HepG2 (cell line): Measurements from ENCODE around the gene SMOC1.

Experiments
- NFE2L2 ChIP-seq: fragments of 150-350 bp; IDR thresholded peaks from 2 replicates; pipeline ENCODE4 v1.6.1; 2014; ENCODE audit warnings: low read length
- POLR2AphosphoS5 ChIP-seq: IDR thresholded peaks from 2 replicates; pipeline ENCODE4 v1.6.1; 2012; ENCODE audit warnings: low read depth, low read length
- SIN3A ChIP-seq: IDR thresholded peaks from 2 replicates; pipeline ENCODE4 v1.6.1; 2011; ENCODE audit warnings: low read depth, mild to moderate bottlenecking, control low read depth, low read length, borderline replicate concordance
- SMARCC2 ChIP-seq: fragments of 450-650 bp; IDR thresholded peaks from 2 replicates; pipeline ENCODE4 v1.6.1; 2017; ENCODE audit warnings: antibody characterized with exemption, mild to moderate bottlenecking
- TAF15 ChIP-seq: fragments of 200-400 bp; formaldehyde crosslinking; IDR thresholded peaks from one replicate; pipeline ENCODE4 v1.6.1; 2018; ENCODE audit warnings: mild to moderate bottlenecking, low read depth, low read length; ENCODE audit not compliant: poor library complexity, severe bottlenecking
- ZBTB42 ChIP-seq: sonication (generic); formaldehyde crosslinking; IDR thresholded peaks from 2 replicates; pipeline ENCODE4 v1.5.0; 2020; ENCODE audit warnings: mild to moderate bottlenecking, missing genetic modification reagents
- ZFX ChIP-seq: sonication (generic); formaldehyde crosslinking; IDR thresholded peaks from 2 replicates; pipeline ENCODE4 v1.4.0; 2020; ENCODE audit warnings: mild to moderate bottlenecking, low read depth, missing genetic modification reagents, moderate library complexity
- ZNF432 ChIP-seq: sonication (generic); formaldehyde crosslinking; IDR thresholded peaks from 2 replicates; pipeline ENCODE4 v1.5.0; 2020; ENCODE audit warnings: missing genetic modification reagents, mild to moderate bottlenecking, borderline replicate concordance
- TF ChIP-seq, protein P1 (sequence below): sonication (generic); formaldehyde crosslinking; IDR thresholded peaks from 2 replicates; pipeline ENCODE4 v1.5.0; 2020; ENCODE audit warnings: mild to moderate bottlenecking, missing genetic modification reagents, moderate library complexity
- TF ChIP-seq, protein P2 (sequence below): sonication (generic); formaldehyde crosslinking; IDR thresholded peaks from 2 replicates; pipeline ENCODE4 v1.8.0; 2022; ENCODE audit warnings: missing genetic modification reagents, mild to moderate bottlenecking, moderate library complexity, borderline replicate concordance

DNA sequence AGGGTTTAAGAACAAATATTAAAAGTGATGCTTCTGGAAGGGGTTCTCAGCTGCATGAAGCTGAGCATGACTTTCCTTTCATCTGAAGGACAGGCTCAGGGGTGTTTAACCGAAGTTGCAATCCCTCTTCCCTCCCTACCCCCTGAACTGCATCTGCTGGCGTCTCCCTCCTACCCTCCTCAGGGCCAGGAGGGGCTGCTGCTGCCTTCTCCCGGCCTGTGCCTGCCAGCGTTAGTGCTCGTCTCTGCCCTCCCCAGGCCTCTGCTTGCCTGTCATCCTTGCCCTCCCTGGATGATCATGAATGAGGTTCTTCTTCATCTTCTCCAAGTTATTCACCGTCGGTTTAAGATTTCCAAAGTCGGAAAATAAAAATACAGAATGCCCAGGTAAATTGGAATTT, 12.2 kb downstream of the SMOC1 start:
- TF ChIP-seq POLR2AphosphoS5: no peak
- TF ChIP-seq SMARCC2: no peak
- no peak for TF ChIP-seq ZNF432
- TF ChIP-seq, protein P1, sequence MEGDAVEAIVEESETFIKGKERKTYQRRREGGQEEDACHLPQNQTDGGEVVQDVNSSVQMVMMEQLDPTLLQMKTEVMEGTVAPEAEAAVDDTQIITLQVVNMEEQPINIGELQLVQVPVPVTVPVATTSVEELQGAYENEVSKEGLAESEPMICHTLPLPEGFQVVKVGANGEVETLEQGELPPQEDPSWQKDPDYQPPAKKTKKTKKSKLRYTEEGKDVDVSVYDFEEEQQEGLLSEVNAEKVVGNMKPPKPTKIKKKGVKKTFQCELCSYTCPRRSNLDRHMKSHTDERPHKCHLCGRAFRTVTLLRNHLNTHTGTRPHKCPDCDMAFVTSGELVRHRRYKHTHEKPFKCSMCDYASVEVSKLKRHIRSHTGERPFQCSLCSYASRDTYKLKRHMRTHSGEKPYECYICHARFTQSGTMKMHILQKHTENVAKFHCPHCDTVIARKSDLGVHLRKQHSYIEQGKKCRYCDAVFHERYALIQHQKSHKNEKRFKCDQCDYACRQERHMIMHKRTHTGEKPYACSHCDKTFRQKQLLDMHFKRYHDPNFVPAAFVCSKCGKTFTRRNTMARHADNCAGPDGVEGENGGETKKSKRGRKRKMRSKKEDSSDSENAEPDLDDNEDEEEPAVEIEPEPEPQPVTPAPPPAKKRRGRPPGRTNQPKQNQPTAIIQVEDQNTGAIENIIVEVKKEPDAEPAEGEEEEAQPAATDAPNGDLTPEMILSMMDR: 0 out of 2 replicates have a peak, but pooled peaks have one; percentile 9
- no peak for TF ChIP-seq ZBTB42 (CRISPR knock-in tag)
- TF ChIP-seq ZFX (CRISPR knock-in tag): no peak
- TF ChIP-seq NFE2L2: no peak
- no peak for TF ChIP-seq TAF15
- no peak for TF ChIP-seq SIN3A
- TF ChIP-seq, protein P2, sequence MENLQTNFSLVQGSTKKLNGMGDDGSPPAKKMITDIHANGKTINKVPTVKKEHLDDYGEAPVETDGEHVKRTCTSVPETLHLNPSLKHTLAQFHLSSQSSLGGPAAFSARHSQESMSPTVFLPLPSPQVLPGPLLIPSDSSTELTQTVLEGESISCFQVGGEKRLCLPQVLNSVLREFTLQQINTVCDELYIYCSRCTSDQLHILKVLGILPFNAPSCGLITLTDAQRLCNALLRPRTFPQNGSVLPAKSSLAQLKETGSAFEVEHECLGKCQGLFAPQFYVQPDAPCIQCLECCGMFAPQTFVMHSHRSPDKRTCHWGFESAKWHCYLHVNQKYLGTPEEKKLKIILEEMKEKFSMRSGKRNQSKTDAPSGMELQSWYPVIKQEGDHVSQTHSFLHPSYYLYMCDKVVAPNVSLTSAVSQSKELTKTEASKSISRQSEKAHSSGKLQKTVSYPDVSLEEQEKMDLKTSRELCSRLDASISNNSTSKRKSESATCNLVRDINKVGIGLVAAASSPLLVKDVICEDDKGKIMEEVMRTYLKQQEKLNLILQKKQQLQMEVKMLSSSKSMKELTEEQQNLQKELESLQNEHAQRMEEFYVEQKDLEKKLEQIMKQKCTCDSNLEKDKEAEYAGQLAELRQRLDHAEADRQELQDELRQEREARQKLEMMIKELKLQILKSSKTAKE: no peak
